Left hindlimb (tissue), 1 donor: ENCODE measurements around the gene EHD3.

Experiments
- DNase-seq: peaks from one replicate; pipeline ENCODE4 v3.0.0-alpha.2; 2018

Gene EHD3

DNA sequence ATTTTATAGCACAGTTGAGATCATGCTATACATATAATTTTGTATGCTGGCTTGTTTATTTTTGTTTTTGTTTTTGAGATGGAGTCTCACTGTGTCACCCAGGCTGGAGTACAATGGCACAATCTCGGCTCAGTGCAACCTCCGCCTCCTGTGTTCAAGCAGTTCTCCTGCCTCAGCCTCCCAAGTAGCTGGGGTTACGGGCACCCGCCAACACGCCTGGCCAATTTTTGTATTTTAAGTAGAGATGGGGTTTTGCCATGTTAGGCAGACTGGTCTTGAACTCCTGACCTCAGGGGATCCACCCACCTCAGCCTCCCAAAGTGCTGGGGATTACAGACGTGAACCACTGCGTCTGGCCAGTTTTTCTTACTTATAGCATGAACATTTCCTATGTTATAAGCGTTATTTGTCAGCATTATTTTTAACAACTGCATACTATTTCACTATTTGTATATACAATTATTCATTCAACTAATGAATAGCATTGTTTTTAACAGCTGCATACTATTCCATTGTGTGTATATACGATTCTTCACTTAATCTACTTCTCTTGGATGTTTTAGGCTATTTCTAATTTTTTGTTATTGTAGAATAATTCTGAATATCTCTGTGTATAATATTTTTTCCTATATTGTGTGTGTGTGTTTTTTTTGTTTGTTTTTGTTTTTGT lies 3.5 kb downstream of the EHD3 start:
- no peak for DNase-seq

DNA sequence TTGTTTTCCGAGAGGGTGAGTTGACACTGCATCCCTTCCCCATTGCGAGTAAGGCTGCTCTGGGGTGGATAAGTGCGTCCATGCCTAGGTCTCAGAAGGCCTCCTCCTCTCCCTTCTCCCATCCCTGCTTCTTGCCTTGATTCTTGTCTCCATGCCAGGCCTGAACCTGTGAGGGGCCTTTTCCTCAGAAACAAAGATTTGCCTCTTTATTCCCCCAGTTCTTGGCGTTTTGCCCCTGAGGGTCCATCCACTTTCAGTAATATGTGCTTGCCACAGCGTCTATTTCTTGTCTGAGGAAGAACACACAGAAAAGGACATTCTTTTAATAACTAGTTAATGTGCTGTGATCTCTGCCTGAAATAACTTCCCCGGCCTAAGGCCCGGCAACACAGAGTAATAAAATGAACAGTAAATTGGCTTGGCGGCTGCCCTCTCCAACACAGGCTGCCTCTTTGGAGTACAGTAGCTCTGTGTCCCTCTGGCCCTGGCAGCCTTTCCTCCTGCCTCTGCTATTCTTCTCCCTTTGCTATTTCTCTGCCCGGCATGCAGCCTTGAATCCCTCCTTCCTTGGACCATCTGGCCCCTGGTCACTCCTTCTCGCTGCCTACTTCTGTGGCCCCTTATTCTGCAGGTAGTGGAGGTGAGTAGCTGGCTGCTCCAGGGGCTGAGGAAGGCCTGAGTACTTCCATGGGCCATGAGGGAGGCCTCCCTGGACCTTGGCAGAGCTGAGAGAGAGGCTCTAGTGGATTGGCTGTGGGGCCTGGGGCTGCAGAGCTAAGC lies 4.4 kb downstream of the EHD3 start:
- DNase-seq: peak; percentile 44

DNA sequence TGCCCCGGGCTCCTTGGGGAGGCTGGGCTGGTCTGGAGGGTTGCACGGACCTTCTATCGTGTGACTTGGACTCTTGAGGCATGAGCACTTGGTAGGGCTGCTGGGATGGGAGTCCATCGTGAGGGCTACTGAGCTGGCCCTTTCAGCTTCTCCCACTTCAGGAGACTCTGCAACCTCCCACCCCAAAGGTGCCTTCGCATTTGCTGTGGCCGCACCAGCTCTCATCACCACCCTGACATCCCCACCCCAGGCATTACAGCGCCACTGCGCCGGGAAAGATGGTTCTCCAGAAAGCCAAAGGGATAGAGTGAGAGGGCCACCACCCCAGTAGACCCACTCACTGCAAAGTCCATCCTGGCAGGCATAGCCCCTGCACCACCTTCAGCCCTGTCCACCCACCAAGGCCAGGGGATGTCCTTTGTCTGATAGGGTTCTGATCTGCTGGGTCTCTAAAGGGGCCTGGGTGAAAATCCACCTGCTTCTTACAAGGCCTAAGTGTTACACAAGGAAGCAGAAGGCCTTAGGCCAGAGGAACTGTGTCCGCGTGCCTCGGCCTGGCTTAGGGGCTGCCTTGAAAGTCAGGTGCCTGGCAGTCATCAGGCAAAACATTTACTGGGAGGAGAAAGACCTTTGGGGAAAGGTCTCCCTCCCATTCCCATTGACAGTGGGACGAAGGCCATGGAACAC lies 5.1 kb downstream of the EHD3 start:
- DNase-seq: no peak

DNA sequence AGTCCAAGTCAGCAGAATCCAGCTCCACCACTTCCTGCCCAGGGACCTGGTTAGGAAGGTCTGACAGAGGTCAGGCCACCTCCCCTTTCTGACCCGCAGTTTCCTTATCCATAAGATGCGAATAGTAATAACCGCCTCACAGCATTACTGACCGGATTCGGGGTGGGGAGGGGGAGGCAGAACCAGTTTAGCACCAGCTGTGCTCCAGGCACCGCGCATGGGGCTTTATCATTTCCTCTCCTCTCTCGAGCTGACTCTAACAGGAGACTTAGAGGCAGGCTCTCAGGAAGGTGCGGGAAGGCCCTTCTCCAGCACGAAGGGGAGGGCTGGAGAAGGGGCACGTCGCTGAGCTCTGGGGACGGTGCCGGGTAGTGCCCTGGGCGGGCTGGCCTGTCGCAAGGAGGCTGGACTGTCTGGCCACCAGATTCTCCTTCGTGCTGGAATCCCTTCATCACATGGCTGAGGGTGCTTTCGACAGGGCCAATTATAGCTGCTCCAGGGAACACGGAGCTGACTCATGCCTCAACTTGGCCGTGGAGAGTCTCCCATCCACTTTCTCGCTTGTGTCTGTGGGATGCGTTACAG lies 5.7 kb downstream of the EHD3 start:
- peak; percentile 47 for DNase-seq

DNA sequence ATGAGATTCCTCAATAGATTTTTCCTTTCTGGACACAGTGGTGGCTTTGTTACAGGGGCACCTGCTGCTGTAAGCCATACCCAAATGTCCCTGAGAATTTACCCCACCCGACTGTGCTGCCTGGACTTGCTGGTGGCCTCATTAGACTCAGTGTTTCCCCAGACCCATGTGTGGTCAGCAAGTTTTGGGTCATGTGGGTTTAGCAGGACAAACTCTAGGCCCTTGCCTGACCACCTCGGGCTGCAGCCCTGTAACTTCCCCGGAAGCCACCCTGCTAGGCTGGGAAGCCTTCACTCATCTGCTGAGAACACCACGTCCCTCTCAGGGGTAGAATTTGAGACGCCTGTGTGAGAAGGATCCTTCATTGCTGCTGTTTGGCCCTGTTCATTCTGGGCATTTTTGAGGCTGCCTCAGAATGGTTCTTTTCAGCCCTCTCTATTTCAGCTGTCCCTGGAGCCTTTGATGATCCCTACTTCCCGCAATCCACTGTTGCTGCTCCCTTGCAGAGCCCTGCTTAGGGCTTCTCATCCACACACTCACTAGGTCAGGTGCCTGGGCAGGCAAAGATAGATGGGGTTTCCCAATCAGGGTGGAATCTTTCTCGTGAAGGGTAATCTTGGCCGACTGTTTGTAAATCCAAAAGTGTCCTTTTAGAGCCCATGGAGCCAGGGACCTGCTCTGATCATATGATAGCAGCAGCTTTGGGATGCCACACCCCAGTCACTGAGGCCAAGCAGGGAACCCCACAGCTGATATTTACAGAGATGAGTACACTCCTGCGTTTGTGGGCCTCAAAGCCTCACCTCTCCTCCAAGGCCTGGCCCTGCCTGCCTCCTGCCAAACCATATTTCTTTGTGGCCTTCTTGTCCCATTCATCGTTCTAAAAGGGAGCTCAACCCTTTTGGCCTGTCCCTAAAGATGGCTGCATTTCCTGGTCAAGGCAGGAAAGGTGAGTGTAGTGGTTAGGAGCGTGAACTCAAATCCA lies 6.7 kb downstream of the EHD3 start:
- no peak for DNase-seq

DNA sequence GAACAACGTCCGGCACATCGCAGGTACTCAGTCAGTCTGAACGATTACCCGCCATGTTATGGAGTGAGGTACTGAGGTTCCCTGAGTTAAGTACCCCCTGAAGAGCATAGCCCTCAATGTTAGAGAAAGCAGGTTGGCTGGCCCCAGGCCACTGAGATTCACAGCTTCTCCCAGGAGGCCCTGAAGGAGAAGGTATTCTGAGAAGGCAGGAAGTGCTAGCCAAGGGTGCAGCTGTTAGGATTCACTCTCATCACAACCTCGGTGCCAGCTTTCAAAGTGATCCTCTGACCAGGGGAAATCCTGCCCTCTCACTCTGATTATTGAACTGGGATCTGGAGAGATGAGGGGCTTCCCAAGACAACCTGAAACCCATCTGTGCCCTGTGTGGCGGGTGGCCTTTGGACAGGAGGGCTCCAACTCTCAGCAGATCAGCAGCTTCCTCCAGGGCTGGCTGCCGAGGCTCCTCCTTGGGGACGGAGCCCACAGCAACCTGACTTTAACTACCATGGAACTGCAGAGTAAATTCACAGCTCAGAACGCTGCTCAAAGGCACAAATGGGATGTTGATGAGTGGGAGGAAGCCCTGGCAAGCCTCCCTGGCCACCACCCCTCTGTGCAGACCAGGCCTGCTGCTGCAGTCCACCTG lies 7.8 kb downstream of the EHD3 start:
- no peak for DNase-seq

DNA sequence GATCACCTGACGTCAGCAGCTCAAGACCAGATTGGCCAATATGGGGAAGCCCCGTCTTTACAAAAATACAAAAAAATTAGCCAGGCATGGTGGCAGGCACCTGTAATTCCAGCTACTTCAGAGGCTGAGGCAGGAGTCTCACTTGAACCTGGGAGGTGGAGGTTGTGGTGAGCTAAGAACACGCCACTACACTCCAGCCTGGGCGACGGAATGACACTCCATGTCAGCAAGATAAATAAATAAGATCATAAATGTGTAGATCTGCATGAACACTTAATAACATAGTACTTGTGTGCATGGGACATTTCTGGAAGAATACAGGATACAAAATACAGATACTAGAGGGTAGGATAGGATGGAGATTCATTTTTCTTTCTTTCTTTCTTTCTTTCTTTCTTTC lies 9.1 kb downstream of the EHD3 start:
- no peak for DNase-seq

DNA sequence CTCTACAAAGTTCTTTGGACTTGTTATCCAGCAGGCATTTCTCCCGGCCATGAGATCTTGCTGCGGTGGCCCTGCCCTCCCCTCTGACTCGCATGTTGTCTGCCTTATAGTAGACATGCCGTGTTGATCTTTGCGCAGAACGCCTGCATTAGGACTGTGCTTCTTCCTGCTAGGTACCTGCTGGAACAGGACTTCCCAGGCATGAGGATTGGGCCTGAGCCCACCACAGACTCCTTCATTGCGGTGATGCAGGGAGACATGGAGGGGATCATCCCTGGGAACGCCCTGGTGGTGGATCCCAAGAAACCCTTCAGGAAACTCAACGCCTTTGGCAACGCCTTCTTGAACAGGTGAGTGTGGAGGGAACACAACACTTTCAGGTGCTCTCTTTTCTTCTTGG lies 10.1 kb downstream of the EHD3 start:
- DNase-seq: no peak

DNA sequence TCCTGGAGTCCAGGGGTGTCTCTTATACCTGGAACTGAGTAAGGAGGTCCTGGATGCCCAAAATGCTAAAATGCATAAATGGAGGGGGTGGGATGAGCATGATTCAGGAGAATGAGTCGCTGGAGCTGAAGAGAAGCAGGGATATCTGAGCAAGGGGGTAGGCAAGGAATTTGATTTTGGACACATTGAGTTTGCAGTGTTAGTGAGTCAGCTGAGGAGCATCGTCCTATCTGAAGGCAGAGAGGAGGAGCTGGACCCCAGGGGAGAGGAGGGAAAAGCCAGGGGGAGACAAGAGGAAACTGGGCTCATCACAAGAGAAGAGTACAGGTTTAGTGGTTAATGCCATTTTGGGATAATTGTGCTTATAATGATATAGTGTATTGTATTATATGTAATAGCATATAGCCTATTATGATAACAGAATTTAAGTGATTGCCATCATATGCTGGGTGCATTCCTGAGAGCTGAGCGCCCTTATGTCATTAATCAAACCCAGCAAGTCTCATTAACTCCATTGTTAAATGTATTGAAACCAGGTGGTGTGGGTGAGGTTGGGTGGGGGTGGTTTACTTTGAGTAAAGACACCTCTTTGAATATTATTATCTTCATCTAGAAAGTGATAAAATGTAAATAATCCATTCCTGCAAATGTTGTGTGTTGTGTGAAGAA lies 12.4 kb downstream of the EHD3 start:
- DNase-seq: no peak

DNA sequence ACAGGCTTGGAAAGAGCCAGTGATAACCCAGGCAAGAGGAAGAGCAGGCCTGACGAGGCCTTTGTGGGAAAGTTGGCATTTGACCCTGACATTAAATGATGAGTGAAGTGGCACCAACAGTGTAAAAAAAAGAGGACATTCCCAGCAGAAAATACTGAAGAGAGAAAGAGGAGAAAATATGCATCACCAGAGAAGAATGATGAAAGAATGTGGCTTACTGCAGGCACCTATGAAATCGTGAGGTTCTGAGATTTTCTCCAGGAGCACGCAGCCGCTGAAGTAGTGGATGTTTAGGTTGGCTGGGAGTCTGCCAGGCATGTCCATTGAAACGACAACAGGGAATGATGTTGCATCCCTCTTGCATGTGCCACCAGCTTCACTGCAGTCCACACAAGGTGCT lies 13.8 kb downstream of the EHD3 start:
- DNase-seq: no peak

DNA sequence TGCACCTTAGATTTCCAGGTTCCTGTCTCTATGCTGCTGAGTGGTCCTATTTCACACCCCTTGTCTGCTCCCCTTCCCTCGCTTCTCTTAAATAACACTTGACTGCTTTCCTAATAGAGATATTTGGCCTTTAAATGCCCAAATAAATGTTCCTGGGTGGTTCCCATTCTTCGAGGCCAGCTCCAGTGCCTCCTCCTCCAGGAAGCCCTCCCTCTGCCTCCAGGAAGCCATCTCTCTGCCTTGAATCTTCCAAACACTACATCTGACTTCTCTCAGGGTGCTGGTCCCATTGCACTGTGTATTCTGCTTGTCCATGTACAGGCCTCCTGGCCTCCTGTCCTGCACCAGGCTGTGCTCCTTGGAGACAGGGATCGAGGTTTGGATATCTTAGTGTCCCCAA lies 14.2 kb downstream of the EHD3 start:
- DNase-seq: no peak

DNA sequence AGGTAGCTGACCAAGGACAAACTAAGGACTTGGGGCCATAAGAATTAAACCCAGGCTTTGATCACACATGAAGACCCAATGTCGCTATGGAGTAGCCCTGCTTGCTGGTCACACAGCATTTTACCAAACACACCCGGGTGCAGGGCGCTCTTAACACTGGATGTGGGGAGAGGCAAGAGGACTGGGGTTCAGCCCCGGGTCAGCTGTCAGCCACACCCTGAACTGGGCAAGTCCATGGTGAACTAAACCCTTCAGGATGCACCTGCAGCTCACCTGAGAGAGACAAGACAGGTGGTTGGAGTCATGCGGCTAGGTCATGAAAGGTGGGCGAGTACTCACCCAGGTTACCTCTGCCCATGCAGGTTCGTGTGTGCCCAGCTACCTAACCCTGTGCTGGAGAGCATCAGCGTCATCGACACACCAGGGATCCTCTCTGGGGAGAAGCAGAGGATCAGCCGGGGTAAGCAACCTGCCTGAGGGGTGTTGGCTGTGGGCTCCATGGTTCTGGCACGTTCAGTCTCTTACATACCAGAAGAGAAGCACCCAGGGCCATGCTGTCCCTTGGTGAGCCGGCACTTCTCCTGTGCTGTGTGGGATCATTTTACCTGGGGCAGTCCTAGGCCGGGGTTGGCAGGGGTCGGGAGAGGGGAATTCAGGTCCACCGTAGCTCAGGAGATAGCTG lies 15.2 kb downstream of the EHD3 start:
- DNase-seq: no peak

DNA sequence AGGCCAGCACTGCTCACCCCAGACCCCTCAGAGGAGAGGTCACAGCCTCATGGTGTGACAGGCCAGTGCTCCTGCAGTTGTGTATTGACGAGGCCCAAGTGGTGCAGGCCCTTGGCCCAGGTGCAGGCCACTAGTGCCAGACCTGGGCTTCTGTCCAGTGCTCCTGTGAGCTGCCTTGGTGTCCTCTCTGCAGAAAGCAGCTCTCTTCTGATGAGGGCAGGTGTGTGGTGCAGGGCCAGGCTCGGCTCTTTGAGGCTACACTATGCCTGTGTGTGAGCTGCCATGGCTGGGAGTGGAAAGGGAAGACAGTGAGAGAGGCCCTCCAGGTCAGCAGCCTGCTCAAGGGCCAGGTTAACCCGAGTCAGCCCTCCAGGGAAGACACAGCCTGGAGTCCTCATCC lies 17.1 kb downstream of the EHD3 start:
- DNase-seq: no peak

DNA sequence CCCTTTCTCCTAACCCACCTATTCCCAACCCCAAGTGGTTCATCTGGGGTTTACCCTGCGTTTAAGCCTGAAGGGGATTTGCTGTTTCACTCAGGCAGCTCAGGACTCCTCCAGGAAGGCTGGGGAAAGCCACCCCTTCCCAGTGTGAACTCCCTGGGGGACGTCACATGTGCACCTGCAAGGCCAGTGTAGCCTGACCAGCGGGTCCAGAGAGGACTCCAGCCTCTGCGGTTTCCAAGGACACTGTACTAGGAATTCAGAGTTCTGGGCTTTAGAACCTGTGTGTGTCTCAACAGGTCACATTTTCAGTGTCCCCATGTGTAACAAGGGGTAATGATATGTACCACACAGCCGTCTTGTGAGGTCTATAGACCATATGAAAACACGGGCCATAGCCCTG lies 17.9 kb downstream of the EHD3 start:
- DNase-seq: no peak

DNA sequence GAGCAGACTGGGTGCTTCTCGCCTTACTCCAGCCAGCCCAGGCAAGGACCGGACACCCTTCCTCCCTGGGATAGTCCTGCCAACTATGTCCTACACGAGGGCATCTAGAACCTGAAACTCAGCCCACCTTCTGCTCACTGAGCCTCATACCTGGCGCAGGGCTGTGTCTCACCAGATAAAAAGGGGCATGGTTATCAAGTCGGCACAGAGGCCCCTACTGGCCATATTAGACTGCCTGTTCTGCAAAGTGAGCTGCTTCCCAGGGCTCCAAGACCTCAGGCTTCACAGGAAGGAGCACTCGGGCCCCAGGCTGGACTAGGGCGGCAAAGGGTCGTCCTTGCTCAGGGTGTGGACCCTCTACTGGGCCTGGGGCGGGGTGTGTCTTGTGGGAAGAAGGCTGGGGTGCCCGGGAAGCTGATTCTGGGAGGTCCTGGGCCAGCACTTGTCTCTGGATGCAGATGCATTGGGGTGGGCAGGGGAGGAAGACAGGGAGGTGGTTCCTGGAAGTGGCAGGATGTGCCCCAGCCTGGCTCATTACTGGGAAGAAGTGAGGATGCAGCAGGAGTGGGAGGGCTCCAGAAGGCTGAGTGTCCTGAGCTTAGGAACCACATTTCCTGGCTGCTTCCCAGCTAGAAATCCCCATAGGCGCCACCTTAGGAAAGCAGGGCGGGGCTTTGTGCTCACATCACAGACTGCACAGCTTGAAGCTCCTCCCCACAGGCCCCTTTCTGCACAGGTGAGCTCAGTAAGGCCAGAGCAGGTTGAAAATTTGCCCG lies 19.6 kb downstream of the EHD3 start:
- DNase-seq: no peak

DNA sequence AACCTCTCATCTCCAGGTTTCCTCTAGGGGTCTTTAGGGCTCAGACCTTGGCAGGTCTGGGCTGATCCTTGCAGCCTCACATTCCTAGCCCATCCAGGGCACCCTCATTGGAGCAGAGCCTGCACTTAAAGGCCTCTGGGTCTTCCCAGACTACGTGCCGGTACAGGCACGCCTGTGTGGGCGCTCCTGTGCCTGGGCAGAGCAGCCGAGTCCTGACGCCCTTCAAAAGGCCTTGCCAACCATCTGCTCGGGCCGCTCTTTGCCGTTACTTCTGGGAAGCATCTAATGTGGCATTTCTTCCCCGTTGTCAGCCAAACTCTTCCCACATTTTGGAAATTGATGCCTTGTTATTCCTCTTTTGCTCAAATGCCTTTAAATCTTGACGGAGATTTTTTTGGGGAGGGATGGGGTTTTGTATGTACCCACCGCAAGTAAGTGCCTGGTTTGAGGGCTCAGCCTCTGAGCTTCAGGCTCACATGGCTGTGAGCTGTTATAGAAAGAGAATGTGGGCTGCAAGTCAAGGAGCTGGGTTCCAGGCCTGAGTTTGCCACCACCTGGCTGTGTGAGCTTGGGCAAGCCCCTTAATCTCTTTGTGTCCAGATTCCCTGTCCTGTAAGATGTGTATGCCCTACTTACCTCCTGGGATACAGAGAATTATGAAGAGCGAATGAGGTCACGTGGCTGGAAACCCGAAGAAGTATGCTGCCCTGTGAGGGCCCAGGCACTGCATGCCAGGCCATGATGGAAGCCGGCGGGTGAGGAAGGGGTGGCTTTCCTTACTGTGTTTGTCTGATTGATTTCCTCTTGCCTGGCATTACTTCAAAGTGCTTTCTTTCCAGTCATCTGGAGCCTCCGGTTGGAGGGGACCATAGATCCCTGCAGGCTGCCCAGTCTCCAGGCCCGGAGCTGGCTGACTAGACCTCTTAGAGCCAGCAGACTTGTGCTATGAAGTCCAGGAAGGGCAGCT lies 20.6 kb downstream of the EHD3 start:
- no peak for DNase-seq

DNA sequence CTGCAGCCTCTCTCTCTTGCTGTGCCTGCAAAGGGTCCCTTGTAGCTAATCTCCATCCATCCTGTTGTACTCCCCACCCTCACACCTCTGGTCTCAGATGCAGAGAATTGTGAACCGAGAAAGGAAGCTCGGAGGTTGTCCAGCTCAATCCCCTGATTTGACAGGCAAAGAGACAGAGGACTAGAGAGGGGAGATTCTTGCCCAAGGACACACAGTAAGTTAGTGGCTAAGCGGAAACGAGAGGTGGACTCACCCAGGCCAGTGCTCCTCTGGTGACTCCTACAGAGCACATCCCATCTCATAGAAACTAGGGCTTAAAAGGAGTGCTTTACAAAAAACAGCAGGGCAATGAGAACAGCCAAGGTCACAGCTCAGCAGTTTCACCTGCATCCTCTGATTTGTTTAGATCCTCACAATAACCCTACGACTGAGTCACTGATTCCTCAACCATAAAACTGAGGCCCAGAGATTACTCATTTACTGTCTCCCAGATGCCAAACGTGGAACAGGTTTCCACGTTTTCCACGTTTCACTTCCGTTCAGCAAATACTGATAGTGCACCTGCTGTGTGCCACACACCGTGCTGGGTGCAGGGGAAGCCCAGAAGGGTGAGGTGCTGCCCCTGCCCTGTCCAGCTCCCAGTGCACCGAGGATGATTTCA lies 22.1 kb downstream of the EHD3 start:
- DNase-seq: no peak
